ENCODE results near the gene UBQLN3.

UBQLN3 gene

GRCh38 chr11:5507933-5508305 is 1.8 kb downstream of the UBQLN3 start:
- Histone ChIP-seq H2BK120ac (ENCODE audit: low read depth, low read length) (no peak overlapping the region), H3K4me1 (ENCODE audit: control insufficient read depth, insufficient read depth, low read depth, low read length) (no peaks in the 10 kb centered on the region), H3K23ac (ENCODE audit: low read length in 2 of 2) (no peak overlapping the region), H3K36me3 (ENCODE audit: control insufficient read depth in 1 of 2, insufficient read depth in 2 of 2, low read depth in 1 of 2, low read length in 2 of 2) (no peaks in the 10 kb centered on the region), H2BK5ac (ENCODE audit: low read depth, low read length, poor library complexity, severe bottlenecking) (no peak overlapping the region), H3K18ac (ENCODE audit: low read depth in 1 of 2, low read length in 2 of 2) (no peak overlapping the region), H3K27ac (ENCODE audit: low read length, poor library complexity, severe bottlenecking) (no peak overlapping the region), H3K9me3 (ENCODE audit: control insufficient read depth, low read length) (no peaks in the 10 kb centered on the region), H2BK12ac (ENCODE audit: low read length in 2 of 2) (no peak overlapping the region), H3K4ac (ENCODE audit: low read depth in 1 of 2, low read length in 2 of 2) (no peak overlapping the region), H3K4me2 (ENCODE audit: low read length, poor library complexity, severe bottlenecking) (no peak overlapping the region), H3K14ac (ENCODE audit: low read length in 2 of 2) (no peak overlapping the region), H2AK5ac (ENCODE audit: low read length, severe bottlenecking) (no peak overlapping the region), H2AFZ (ENCODE audit: low read depth, low read length) (no peak overlapping the region), H2BK15ac (ENCODE audit: low read depth, poor library complexity, severe bottlenecking) (no peak overlapping the region), H3K27me3 (ENCODE audit: control insufficient read depth in 1 of 2, insufficient read depth in 1 of 2, low read length in 2 of 2) (peaks cover 0 to 2% of the 10 kb centered on the region in 2 experiments), H3K79me1 (replicated peaks; ENCODE audit: low read length, poor library complexity, severe bottlenecking) (no peaks in the 10 kb centered on the region), H3K4me3 (ENCODE audit: insufficient read depth in 1 of 2, low read depth in 1 of 2, low read length in 2 of 2) (no peak overlapping the region), H4K8ac (ENCODE audit: low read length) (no peak overlapping the region), H3K9ac (ENCODE audit: low read length) (no peak overlapping the region), H4K91ac (ENCODE audit: low read length) (no peak overlapping the region)
- DNase-seq: no peak
- 81% methylated on average over 6 of the region's 6 CpGs for WGBS

GRCh38 chr11:5507177-5507932 is 2.4 kb downstream of the UBQLN3 start:
- no peak overlapping the region for H3K14ac ChIP-seq (ENCODE audit: low read length in 2 of 2)
- H3K4me3 ChIP-seq (ENCODE audit: insufficient read depth in 1 of 2, low read depth in 1 of 2, low read length in 2 of 2): no peak overlapping the region
- 80% methylated on average over 8 of the region's 9 CpGs for WGBS
- H3K9me3 ChIP-seq (ENCODE audit: control insufficient read depth, low read length): no peaks in the 10 kb centered on the region
- H2AK5ac ChIP-seq (ENCODE audit: low read length, severe bottlenecking): no peak overlapping the region
- no peak overlapping the region for H3K9ac ChIP-seq (ENCODE audit: low read length)
- H3K27ac ChIP-seq (ENCODE audit: low read length, poor library complexity, severe bottlenecking): no peak overlapping the region
- DNase-seq: no peak
- H4K91ac ChIP-seq (ENCODE audit: low read length): no peak overlapping the region
- no peak overlapping the region for H3K23ac ChIP-seq (ENCODE audit: low read length in 2 of 2)
- H3K36me3 ChIP-seq (ENCODE audit: control insufficient read depth in 1 of 2, insufficient read depth in 2 of 2, low read depth in 1 of 2, low read length in 2 of 2): no peaks in the 10 kb centered on the region
- no peaks in the 10 kb centered on the region for H3K4me1 ChIP-seq (ENCODE audit: control insufficient read depth, insufficient read depth, low read depth, low read length)
- H3K18ac ChIP-seq (ENCODE audit: low read depth in 1 of 2, low read length in 2 of 2): no peak overlapping the region
- H4K8ac ChIP-seq (ENCODE audit: low read length): no peak overlapping the region
- H3K4ac ChIP-seq (ENCODE audit: low read depth in 1 of 2, low read length in 2 of 2): no peak overlapping the region
- no peak overlapping the region for H2AFZ ChIP-seq (ENCODE audit: low read depth, low read length)
- H2BK120ac ChIP-seq (ENCODE audit: low read depth, low read length): no peak overlapping the region
- no peak overlapping the region for H2BK15ac ChIP-seq (ENCODE audit: low read depth, poor library complexity, severe bottlenecking)
- no peak overlapping the region for H3K4me2 ChIP-seq (ENCODE audit: low read length, poor library complexity, severe bottlenecking)
- H3K27me3 ChIP-seq (ENCODE audit: control insufficient read depth in 1 of 2, insufficient read depth in 1 of 2, low read length in 2 of 2): peaks cover 0 to 2% of the 10 kb centered on the region in 2 experiments
- no peak overlapping the region for H2BK12ac ChIP-seq (ENCODE audit: low read length in 2 of 2)
- H3K79me1 ChIP-seq (replicated peaks; ENCODE audit: low read length, poor library complexity, severe bottlenecking): no peaks in the 10 kb centered on the region
- no peak overlapping the region for H2BK5ac ChIP-seq (ENCODE audit: low read depth, low read length, poor library complexity, severe bottlenecking)

- Histone ChIP-seq H3K4me2 (ENCODE audit: low read length, poor library complexity, severe bottlenecking) (no peak overlapping the region), H2BK5ac (ENCODE audit: low read depth, low read length, poor library complexity, severe bottlenecking) (no peak overlapping the region), H4K91ac (ENCODE audit: low read length) (no peak overlapping the region), H2BK120ac (ENCODE audit: low read depth, low read length) (no peak overlapping the region), H3K4me1 (ENCODE audit: control insufficient read depth, insufficient read depth, low read depth, low read length) (no peaks in the 10 kb centered on the region), H3K9me3 (ENCODE audit: control insufficient read depth, low read length) (no peaks in the 10 kb centered on the region), H2BK15ac (ENCODE audit: low read depth, poor library complexity, severe bottlenecking) (no peak overlapping the region), H3K27ac (ENCODE audit: low read length, poor library complexity, severe bottlenecking) (no peak overlapping the region), H2AFZ (ENCODE audit: low read depth, low read length) (no peak overlapping the region), H2BK12ac (ENCODE audit: low read length in 2 of 2) (no peak overlapping the region), H3K4ac (ENCODE audit: low read depth in 1 of 2, low read length in 2 of 2) (no peak overlapping the region), H3K18ac (ENCODE audit: low read depth in 1 of 2, low read length in 2 of 2) (no peak overlapping the region), H4K8ac (ENCODE audit: low read length) (no peak overlapping the region), H3K79me1 (replicated peaks; ENCODE audit: low read length, poor library complexity, severe bottlenecking) (no peaks in the 10 kb centered on the region), H2AK5ac (ENCODE audit: low read length, severe bottlenecking) (no peak overlapping the region), H3K27me3 (ENCODE audit: control insufficient read depth in 1 of 2, insufficient read depth in 1 of 2, low read length in 2 of 2) (peaks cover 0 to 2% of the 10 kb centered on the region in 2 experiments), H3K36me3 (ENCODE audit: control insufficient read depth in 1 of 2, insufficient read depth in 2 of 2, low read depth in 1 of 2, low read length in 2 of 2) (no peaks in the 10 kb centered on the region), H3K4me3 (ENCODE audit: insufficient read depth in 1 of 2, low read depth in 1 of 2, low read length in 2 of 2) (no peak overlapping the region), H3K14ac (ENCODE audit: low read length in 2 of 2) (no peak overlapping the region), H3K23ac (ENCODE audit: low read length in 2 of 2) (no peak overlapping the region), H3K9ac (ENCODE audit: low read length) (no peak overlapping the region)
- DNase-seq: no peak
- WGBS: 96% methylated on average over 6 of the region's 9 CpGs
Observed at GRCh38 chr11:5505363-5506048, 4.3 kb downstream of the UBQLN3 start.

- no peak overlapping the region for H3K4me2 ChIP-seq (ENCODE audit: low read length, poor library complexity, severe bottlenecking)
- H4K8ac ChIP-seq (ENCODE audit: low read length): no peak overlapping the region
- H2BK120ac ChIP-seq (ENCODE audit: low read depth, low read length): no peak overlapping the region
- H3K27ac ChIP-seq (ENCODE audit: low read length, poor library complexity, severe bottlenecking): no peak overlapping the region
- no peak overlapping the region for H3K4me3 ChIP-seq (ENCODE audit: insufficient read depth in 1 of 2, low read depth in 1 of 2, low read length in 2 of 2)
- peaks cover 2 to 4% of the 10 kb centered on the region in 2 experiments for H3K27me3 ChIP-seq (ENCODE audit: control insufficient read depth in 1 of 2, insufficient read depth in 1 of 2, low read length in 2 of 2)
- H3K4me1 ChIP-seq (ENCODE audit: control insufficient read depth, insufficient read depth, low read depth, low read length): no peaks in the 10 kb centered on the region
- no peak for DNase-seq
- H3K9ac ChIP-seq (ENCODE audit: low read length): no peak overlapping the region
- no peak overlapping the region for H2BK15ac ChIP-seq (ENCODE audit: low read depth, poor library complexity, severe bottlenecking)
- H3K14ac ChIP-seq (ENCODE audit: low read length in 2 of 2): no peak overlapping the region
- no peak overlapping the region for H2BK12ac ChIP-seq (ENCODE audit: low read length in 2 of 2)
- H3K9me3 ChIP-seq (ENCODE audit: control insufficient read depth, low read length): no peaks in the 10 kb centered on the region
- 67% methylated on average over 2 of the region's 2 CpGs for WGBS
- H3K23ac ChIP-seq (ENCODE audit: low read length in 2 of 2): no peak overlapping the region
- no peak overlapping the region for H2AFZ ChIP-seq (ENCODE audit: low read depth, low read length)
- no peak overlapping the region for H4K91ac ChIP-seq (ENCODE audit: low read length)
- H3K79me1 ChIP-seq (replicated peaks; ENCODE audit: low read length, poor library complexity, severe bottlenecking): no peaks in the 10 kb centered on the region
- H3K18ac ChIP-seq (ENCODE audit: low read depth in 1 of 2, low read length in 2 of 2): no peak overlapping the region
- H3K36me3 ChIP-seq (ENCODE audit: control insufficient read depth in 1 of 2, insufficient read depth in 2 of 2, low read depth in 1 of 2, low read length in 2 of 2): no peaks in the 10 kb centered on the region
- H3K4ac ChIP-seq (ENCODE audit: low read depth in 1 of 2, low read length in 2 of 2): no peak overlapping the region
- H2BK5ac ChIP-seq (ENCODE audit: low read depth, low read length, poor library complexity, severe bottlenecking): no peak overlapping the region
- no peak overlapping the region for H2AK5ac ChIP-seq (ENCODE audit: low read length, severe bottlenecking)
Observed at GRCh38 chr11:5504403-5504921, 5.3 kb downstream of the UBQLN3 start.
